GM18508 (cell line): Measurements from ENCODE around the gene PKD1.
"Not testable (repeated sequence)": the region's sequence is repeated elsewhere in the genome, so short reads cannot be mapped to it uniquely, and the experiment has no call there.

Experiments
- ATAC-seq: cut with Tn5 transposase; IDR thresholded peaks from one replicate; pipeline ENCODE4 v1.9.1; 2021; ENCODE audit warnings: moderate number of reproducible peaks; ENCODE audit not compliant: insufficient read depth, unreplicated experiment

Gene PKD1

GRCh38 chr16:2152695-2153506 is 17.2 kb upstream of the PKD1 start:
- no peak for ATAC-seq

- ATAC-seq: no peak
These were observed 15.7 kb upstream of the PKD1 start for GRCh38 chr16:2151188-2152091.

- no peak for ATAC-seq
These were observed 14.9 kb upstream of the PKD1 start for GRCh38 chr16:2150418-2151187.

GRCh38 chr16:2149630-2150417 is 14.1 kb upstream of the PKD1 start:
- no peak for ATAC-seq

GRCh38 chr16:2148714-2149629 is 13.3 kb upstream of the PKD1 start:
- no peak for ATAC-seq

- no peak for ATAC-seq
These were observed 12.4 kb upstream of the PKD1 start, which contains the start of gene RAB26 for GRCh38 chr16:2147981-2148671. TSS of gene RAB26 (plus strand) at chr16:2148625. CDS start at chr16:2148784, 159 bp downstream.

GRCh38 chr16:2147378-2147777 is 11.7 kb upstream of the PKD1 start:
- ATAC-seq: no peak

- ATAC-seq: no peak
These were observed 10.1 kb upstream of the PKD1 start for GRCh38 chr16:2145843-2146242.

- no peak for ATAC-seq
These were observed 8.3 kb upstream of the PKD1 start for GRCh38 chr16:2143878-2144485.

GRCh38 chr16:2142942-2143877 is 7.5 kb upstream of the PKD1 start:
- no peak for ATAC-seq

GRCh38 chr16:2135071-2135470 is 627 bp downstream of the PKD1 start:
- not testable (repeated sequence) for ATAC-seq

- ATAC-seq: not testable (repeated sequence)
These were observed 1.9 kb downstream of the PKD1 start for GRCh38 chr16:2133797-2134196.

GRCh38 chr16:2129890-2130447 is 5.7 kb downstream of the PKD1 start:
- not testable (repeated sequence) for ATAC-seq

- not testable (repeated sequence) for ATAC-seq
These were observed 6.4 kb downstream of the PKD1 start for GRCh38 chr16:2129251-2129650.

GRCh38 chr16:2127630-2128280 is 7.9 kb downstream of the PKD1 start:
- not testable (repeated sequence) for ATAC-seq
